ENCODE results near the gene TUB.

TUB gene

DNA sequence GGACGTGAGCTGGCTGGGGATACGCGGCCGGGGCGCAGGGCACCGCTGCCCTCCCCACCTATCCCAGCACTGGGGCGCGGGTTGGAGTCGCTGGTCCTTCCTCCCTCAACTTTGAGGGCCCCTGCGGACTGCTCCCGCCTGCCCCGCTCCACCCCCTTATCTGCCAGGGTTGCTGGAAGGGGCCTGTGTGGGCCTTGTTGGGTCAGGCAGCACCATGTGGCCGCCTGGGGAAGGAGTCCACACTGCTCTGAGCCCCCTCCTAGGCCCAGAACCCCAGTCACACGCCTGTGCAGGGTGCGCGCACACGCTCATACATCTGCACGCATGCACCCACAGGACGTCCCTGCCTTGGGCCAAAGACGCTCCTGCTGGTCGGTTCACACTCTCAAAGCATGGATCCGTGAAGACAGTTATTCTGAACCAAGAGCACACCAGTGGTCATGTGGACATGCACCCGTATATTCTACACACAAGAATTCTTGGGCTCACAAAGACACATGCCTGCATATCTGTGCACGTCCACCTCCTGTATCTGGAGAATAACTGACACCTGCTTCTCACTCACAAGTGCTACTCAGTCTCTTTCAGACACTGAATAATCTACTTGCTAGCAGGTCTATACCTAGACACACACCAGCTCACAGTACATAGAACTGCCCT is 710 bp downstream of the TUB start (continued):
- TF ChIP-seq, protein P1, sequence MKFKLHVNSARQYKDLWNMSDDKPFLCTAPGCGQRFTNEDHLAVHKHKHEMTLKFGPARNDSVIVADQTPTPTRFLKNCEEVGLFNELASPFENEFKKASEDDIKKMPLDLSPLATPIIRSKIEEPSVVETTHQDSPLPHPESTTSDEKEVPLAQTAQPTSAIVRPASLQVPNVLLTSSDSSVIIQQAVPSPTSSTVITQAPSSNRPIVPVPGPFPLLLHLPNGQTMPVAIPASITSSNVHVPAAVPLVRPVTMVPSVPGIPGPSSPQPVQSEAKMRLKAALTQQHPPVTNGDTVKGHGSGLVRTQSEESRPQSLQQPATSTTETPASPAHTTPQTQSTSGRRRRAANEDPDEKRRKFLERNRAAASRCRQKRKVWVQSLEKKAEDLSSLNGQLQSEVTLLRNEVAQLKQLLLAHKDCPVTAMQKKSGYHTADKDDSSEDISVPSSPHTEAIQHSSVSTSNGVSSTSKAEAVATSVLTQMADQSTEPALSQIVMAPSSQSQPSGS (tag by site-specific recombination; IDR thresholded peaks at IDR 0.05; ENCODE audit: low read depth) = no peak
- TF ChIP-seq ZNF184 (tag by site-specific recombination; IDR thresholded peaks at IDR 0.05) = no peak
- TF ChIP-seq, protein P2, sequence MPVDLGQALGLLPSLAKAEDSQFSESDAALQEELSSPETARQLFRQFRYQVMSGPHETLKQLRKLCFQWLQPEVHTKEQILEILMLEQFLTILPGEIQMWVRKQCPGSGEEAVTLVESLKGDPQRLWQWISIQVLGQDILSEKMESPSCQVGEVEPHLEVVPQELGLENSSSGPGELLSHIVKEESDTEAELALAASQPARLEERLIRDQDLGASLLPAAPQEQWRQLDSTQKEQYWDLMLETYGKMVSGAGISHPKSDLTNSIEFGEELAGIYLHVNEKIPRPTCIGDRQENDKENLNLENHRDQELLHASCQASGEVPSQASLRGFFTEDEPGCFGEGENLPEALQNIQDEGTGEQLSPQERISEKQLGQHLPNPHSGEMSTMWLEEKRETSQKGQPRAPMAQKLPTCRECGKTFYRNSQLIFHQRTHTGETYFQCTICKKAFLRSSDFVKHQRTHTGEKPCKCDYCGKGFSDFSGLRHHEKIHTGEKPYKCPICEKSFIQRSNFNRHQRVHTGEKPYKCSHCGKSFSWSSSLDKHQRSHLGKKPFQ (tag by site-specific recombination; IDR thresholded peaks at IDR 0.05) = peak; percentile 47; the same call in 1 of the 2 replicates
- TF ChIP-seq, protein P3, sequence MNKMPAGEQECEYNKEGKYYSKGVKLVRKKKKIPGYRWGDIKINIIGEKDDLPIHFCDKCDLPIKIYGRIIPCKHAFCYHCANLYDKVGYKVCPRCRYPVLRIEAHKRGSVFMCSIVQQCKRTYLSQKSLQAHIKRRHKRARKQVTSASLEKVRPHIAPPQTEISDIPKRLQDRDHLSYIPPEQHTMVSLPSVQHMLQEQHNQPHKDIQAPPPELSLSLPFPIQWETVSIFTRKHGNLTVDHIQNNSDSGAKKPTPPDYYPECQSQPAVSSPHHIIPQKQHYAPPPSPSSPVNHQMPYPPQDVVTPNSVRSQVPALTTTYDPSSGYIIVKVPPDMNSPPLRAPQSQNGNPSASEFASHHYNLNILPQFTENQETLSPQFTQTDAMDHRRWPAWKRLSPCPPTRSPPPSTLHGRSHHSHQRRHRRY (tag by site-specific recombination; IDR thresholded peaks at IDR 0.05) = no peak
- TF ChIP-seq SETDB1 (IDR thresholded peaks at IDR 0.05; ENCODE audit: insufficient read length, low read length) = no peak
- TF ChIP-seq, protein P4, sequence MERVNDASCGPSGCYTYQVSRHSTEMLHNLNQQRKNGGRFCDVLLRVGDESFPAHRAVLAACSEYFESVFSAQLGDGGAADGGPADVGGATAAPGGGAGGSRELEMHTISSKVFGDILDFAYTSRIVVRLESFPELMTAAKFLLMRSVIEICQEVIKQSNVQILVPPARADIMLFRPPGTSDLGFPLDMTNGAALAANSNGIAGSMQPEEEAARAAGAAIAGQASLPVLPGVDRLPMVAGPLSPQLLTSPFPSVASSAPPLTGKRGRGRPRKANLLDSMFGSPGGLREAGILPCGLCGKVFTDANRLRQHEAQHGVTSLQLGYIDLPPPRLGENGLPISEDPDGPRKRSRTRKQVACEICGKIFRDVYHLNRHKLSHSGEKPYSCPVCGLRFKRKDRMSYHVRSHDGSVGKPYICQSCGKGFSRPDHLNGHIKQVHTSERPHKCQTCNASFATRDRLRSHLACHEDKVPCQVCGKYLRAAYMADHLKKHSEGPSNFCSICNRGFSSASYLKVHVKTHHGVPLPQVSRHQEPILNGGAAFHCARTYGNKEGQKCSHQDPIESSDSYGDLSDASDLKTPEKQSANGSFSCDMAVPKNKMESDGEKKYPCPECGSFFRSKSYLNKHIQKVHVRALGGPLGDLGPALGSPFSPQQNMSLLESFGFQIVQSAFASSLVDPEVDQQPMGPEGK (tag by site-specific recombination; IDR thresholded peaks at IDR 0.05) = peak; percentile 72
- TF ChIP-seq ZNF555 (tag by site-specific recombination; conservative IDR thresholded peaks at IDR 0.05) = no peak
- TF ChIP-seq ZNF660 (tag by site-specific recombination; IDR thresholded peaks at IDR 0.05) = no peak
- TF ChIP-seq ZNF362 (tag by site-specific recombination; IDR thresholded peaks at IDR 0.05) = no peak
- no peak for TF ChIP-seq ZBTB48 (tag by site-specific recombination; IDR thresholded peaks at IDR 0.05)
- TF ChIP-seq BCL6B (tag by site-specific recombination; IDR thresholded peaks at IDR 0.05) = no peak
- TF ChIP-seq ZNF692 (tag by site-specific recombination; IDR thresholded peaks at IDR 0.05) = no peak
- no peak for TF ChIP-seq ZNF140 (tag by site-specific recombination; IDR thresholded peaks at IDR 0.05)
- TF ChIP-seq, protein P5, sequence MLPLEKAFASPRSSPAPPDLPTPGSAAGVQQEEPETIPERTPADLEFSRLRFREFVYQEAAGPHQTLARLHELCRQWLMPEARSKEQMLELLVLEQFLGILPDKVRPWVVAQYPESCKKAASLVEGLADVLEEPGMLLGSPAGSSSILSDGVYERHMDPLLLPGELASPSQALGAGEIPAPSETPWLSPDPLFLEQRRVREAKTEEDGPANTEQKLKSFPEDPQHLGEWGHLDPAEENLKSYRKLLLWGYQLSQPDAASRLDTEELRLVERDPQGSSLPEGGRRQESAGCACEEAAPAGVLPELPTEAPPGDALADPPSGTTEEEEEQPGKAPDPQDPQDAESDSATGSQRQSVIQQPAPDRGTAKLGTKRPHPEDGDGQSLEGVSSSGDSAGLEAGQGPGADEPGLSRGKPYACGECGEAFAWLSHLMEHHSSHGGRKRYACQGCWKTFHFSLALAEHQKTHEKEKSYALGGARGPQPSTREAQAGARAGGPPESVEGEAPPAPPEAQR (tag by site-specific recombination; IDR thresholded peaks at IDR 0.05) = no peak
- TF ChIP-seq ZEB2 (tag by site-specific recombination; IDR thresholded peaks at IDR 0.05) = 0 out of 2 replicates have a peak, but pooled peaks have one; percentile 23
- TF ChIP-seq ZNF223 (tag by site-specific recombination; IDR thresholded peaks at IDR 0.05) = no peak
- TF ChIP-seq ZNF335 (tag by site-specific recombination; conservative IDR thresholded peaks at IDR 0.05) = peak; percentile 90
- no peak for TF ChIP-seq ZNF513 (tag by site-specific recombination; IDR thresholded peaks at IDR 0.05)
- no peak for TF ChIP-seq ZBTB7A (tag by site-specific recombination; IDR thresholded peaks at IDR 0.05; ENCODE audit: low read depth)
- TF ChIP-seq ZBTB8A (tag by site-specific recombination; IDR thresholded peaks at IDR 0.05) = no peak
- no peak for TF ChIP-seq ZNF423 (tag by site-specific recombination; IDR thresholded peaks at IDR 0.05)
- TF ChIP-seq ZNF19 (tag by site-specific recombination; IDR thresholded peaks at IDR 0.05; ENCODE audit: low read depth) = no peak
- TF ChIP-seq HOXC10 (CRISPR knock-in tag; IDR thresholded peaks at IDR 0.05) = no peak
- peak; percentile 95 for TF ChIP-seq ZBTB20 (tag by site-specific recombination; IDR thresholded peaks at IDR 0.05)
- peak; percentile 42; the same call in 1 of the 2 replicates for TF ChIP-seq GLIS2 (tag by site-specific recombination; IDR thresholded peaks at IDR 0.05)
- no peak for TF ChIP-seq ZNF610 (tag by site-specific recombination; IDR thresholded peaks at IDR 0.05; ENCODE audit: borderline replicate concordance)
- TF ChIP-seq ZNF248 (tag by site-specific recombination; IDR thresholded peaks at IDR 0.05) = no peak
